GM12873 (cell line): ENCODE results near the gene PPFIA3.

ENCODE experiments used
- TF ChIP-seq, protein P1 (sequence below): IDR thresholded peaks from 2 replicates; pipeline ENCODE4 v1.5.1; 2012; ENCODE audit warnings: low read depth, mild to moderate bottlenecking, moderate library complexity, low read length, control low read depth; ENCODE audit not compliant: insufficient read depth; ENCODE audit errors: missing control alignments

PPFIA3 gene

DNA sequence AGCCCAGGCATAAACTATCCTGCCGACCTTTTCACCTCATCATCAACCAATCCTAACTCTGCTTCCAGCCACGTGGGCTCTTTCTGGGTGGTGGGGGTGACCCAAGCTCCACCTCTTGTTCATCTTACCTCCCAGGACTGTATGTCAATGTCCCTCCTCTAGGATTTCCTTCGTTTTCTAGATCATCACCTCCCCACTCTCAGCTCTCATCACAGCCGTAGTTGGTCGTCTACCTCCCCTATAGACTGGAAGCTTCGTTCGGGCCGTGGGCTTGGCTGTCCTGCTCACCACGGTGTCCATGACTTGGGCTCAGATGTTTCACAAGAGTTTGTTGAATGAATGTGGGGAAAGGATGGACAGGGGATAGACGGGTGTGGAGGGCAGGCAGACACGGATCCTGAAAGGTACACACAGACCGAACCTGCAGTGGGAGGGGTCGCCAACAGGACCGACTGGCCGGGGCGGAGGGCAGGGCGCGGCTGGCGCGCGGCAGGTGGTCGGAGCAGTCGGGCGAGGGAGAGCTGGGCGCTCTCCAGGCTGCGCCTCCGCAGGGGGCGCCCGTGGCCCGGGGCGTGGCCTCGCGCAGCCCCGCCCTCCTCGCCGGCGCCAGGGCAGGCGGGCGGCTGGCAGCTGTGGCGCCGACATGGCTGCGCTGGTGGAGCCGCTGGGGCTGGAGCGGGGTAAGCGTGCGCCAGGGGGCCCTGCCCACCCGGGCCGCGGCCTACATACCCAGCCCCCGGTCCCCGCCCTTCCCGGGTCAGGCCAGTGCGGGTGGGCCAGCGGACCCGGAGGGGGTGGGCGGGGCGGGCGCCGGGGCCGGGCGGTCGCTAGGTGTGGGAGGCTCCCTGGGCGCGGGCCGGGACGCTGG is 5.3 kb upstream of the PPFIA3 start, which contains the start of gene LIN7B:
Gene LIN7B (plus strand): TSS at position 609 of the 868 bp plus-strand sequence. CDS start 35 bp downstream, at position 644.
- TF ChIP-seq, protein P1, sequence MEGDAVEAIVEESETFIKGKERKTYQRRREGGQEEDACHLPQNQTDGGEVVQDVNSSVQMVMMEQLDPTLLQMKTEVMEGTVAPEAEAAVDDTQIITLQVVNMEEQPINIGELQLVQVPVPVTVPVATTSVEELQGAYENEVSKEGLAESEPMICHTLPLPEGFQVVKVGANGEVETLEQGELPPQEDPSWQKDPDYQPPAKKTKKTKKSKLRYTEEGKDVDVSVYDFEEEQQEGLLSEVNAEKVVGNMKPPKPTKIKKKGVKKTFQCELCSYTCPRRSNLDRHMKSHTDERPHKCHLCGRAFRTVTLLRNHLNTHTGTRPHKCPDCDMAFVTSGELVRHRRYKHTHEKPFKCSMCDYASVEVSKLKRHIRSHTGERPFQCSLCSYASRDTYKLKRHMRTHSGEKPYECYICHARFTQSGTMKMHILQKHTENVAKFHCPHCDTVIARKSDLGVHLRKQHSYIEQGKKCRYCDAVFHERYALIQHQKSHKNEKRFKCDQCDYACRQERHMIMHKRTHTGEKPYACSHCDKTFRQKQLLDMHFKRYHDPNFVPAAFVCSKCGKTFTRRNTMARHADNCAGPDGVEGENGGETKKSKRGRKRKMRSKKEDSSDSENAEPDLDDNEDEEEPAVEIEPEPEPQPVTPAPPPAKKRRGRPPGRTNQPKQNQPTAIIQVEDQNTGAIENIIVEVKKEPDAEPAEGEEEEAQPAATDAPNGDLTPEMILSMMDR, result peak; percentile 71

DNA sequence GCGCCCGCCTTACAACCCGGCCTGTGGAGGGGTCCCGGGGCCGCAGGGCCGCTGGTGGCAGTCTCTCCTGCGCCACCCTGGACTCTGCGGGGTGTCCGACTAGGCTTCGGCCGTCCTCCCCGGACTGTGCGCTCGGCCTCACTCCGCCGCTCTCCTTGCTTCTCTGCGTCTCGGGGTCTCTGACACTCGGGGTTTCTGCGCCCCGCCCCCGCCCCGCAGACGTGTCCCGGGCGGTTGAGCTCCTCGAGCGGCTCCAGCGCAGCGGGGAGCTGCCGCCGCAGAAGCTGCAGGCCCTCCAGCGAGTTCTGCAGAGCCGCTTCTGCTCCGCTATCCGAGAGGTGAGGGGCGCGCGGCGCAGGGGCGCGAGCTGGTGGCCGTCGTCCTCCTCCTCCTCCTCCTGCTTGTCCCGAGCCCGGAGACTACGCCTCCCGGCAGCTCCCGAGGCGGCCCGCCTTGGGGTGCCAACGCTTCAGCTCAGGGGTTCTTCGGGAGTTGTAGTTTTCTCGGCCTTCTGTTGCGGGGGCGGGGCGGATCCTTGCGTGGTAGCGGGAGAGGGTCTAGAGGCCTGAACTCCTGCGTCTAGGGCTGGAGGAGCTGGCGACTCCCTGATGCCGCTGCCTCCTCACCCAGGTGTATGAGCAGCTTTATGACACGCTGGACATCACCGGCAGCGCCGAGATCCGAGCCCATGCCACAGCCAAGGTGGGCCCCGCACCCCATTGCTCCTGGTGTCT is 4.5 kb upstream of the PPFIA3 start:
- TF ChIP-seq, protein P1, result no peak

DNA sequence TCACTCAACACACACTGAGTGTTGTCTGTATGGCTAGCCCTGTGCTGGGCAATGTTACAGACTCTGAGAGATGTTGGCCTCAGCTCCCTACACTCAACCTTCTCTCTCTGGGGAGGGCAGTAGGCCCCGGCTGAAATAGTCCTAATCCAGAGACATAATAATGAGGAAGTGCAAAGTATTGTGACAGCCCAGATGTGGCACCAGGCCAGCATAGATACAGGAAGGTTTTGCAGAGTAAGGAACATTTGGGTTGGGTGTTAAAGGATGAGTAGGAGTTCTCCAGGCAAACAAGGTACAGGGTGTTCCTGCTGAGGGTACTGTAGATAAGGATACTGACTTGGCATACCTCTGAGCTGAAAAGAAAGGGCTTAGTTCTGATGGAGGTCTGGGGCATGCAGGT is 2.8 kb upstream of the PPFIA3 start:
- TF ChIP-seq, protein P1, result no peak

DNA sequence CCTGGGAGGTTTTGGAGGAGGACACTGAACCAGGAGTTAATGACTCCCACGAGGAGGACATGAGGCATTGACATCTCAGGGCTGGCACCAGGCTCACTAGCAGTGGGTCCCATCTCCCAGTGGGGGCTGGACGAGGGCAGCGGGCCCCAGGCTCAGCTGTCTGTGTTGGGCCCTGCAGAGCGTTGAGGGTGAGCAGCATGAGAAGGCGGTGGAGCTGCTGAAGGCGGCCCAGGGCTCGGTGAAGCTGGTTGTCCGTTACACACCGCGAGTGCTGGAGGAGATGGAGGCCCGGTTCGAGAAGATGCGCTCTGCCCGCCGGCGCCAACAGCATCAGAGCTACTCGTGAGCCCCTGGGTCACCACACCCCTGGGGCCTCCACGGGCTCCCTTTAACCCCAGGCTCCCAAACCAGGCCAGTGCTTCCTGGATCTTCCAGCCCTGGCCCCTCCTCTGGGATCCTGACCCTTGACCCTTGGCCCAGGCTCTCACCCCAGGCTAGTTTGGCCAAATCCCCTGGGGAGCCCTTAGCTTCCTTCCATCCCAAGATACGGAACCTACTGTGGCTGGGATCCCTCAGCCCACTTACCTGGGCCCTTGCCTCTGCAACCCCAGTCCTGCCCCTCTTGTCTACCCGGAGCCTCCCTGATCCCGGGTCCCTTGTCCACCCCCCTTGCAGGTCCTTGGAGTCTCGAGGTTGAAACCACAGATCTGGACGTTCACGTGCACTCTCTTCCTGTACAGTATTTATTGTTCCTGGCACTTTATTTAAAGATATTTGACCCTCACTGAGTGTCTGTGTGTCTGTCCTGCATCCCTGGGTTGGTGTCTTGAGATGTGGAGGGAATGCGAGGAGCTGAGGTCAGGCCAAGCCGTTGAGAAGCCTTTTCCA is 1.4 kb upstream of the PPFIA3 start:
- TF ChIP-seq, protein P1, result no peak

DNA sequence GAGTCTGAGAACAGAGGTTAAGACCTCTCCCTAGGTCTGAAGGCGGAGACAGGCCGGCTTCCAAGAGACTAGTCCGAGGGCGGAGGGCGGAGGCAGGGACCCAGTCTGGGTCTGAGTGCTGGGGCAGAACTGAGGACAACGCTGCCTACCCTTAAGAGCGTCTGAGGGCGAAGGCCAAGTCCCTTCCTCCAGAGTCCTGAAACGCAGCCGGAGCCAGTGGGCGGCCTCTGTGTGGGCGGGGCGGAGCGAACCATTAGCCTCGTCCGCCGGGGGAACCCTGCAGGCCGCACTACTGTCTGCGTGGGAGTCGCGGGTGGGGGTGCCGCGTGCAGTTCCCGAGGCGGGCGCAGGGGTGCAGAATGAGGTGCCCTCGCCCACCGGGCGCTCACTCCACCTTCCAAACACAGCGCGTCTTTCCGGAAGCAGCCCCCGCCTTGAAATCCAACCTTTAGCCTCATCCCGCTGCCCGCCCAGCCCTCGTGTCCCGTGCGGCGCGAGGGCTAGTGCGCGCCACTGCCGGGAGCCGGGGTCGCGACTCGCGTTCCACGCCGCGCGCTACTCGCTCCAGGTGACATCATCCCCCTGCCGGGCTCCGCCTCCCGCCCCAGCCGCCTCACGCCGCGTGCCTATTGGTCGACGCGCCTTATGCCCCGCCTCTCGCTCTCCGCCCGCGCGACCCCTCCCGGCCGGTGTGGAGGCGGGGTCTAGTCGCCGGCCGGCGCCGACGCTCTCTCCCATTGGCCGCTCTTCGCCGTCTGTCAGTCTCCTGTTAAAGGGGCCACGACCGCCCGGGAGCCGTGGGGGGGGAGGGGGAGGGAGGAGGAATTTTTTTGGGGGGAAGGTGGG is 556 bp upstream of the PPFIA3 start, which contains the start of gene C19orf73:
Gene C19orf73 (minus strand): TSS at position 579 of the 846 bp plus-strand sequence. CDS start 121 bp downstream, at position 458.
- TF ChIP-seq, protein P1, result no peak

DNA sequence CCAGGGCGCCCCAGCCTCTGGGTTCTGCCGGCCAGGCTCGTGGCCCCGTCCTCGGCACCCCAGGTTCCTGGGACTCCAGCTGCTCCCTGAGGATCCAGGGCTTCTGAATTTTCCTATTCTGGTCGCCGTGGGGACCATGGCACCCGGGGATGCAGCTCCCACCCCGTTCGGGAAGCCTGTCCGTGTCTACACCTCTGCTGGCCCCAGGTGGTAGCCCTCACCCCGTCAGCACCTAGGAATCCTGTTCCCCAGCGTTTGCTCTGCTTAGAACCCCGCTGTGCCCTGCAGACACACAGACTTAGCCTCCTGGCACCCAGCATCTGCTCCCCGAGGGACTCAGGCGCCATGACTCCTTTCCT is 960 bp downstream of the PPFIA3 start:
- TF ChIP-seq, protein P1, result no peak
